OCI-LY1 (cell line): ENCODE data around the gene CLEC11A.
"Not testable (repeated sequence)": the region's sequence is repeated elsewhere in the genome, so short reads cannot be mapped to it uniquely, and the experiment has no call there.

ENCODE experiments used
- H2AFZ ChIP-seq: fragments of 200-600 bp; sonication (generic), shearing (Covaris generic); 2 replicates; pipeline ENCODE4 v1.6.0; 2014; ENCODE audit warnings: antibody characterized with exemption, mild to moderate bottlenecking, low read length
- H3F3A ChIP-seq: fragments of 200-600 bp; sonication (generic), shearing (Covaris generic); 2 replicates; pipeline ENCODE4 v1.6.0; 2014; ENCODE audit warnings: mild to moderate bottlenecking, antibody characterized with exemption, low read length, moderate library complexity; ENCODE audit not compliant: insufficient read depth
- H3K27ac ChIP-seq: fragments of 200-600 bp; sonication (generic); 2 replicates; pipeline ENCODE4 v1.5.1; 2014; ENCODE audit warnings: low read length, mixed run types, mild to moderate bottlenecking, low read depth; ENCODE audit not compliant: poor library complexity, severe bottlenecking
- H3K27me3 ChIP-seq: fragments of 200-600 bp; sonication (generic); 2 replicates; pipeline ENCODE4 v1.6.0; 2014; ENCODE audit warnings: antibody characterized with exemption, mild to moderate bottlenecking, low read length, moderate library complexity; ENCODE audit not compliant: insufficient read depth
- H3K36me3 ChIP-seq: fragments of 200-600 bp; sonication (generic); 2 replicates; pipeline ENCODE4 v1.6.1; 2014; ENCODE audit warnings: mild to moderate bottlenecking, antibody characterized with exemption, low read length, moderate library complexity, mixed read lengths; ENCODE audit not compliant: insufficient read depth
- H3K4me1 ChIP-seq: fragments of 200-600 bp; sonication (generic); 2 replicates; pipeline ENCODE4 v1.5.1; 2014; ENCODE audit warnings: mild to moderate bottlenecking, low read length, moderate library complexity; ENCODE audit not compliant: insufficient read depth, severe bottlenecking
- H3K4me2 ChIP-seq: fragments of 200-600 bp; sonication (generic), shearing (Covaris generic); 2 replicates; pipeline ENCODE4 v1.6.1; 2014; ENCODE audit warnings: low read length
- H3K4me3 ChIP-seq: fragments of 200-600 bp; sonication (generic); 2 replicates; pipeline ENCODE4 v1.5.1; 2014; ENCODE audit warnings: low read length, low read depth, mild to moderate bottlenecking, mixed read lengths; ENCODE audit not compliant: poor library complexity, severe bottlenecking
- H3K79me2 ChIP-seq: fragments of 200-600 bp; shearing (Covaris generic); 2 replicates; pipeline ENCODE4 v1.6.1; 2016; ENCODE audit warnings: mixed run types, low read length, mixed read lengths; ENCODE audit not compliant: insufficient read depth
- H3K9ac ChIP-seq: fragments of 200-600 bp; sonication (generic), shearing (Covaris generic); 2 replicates; pipeline ENCODE4 v1.6.1; 2014; ENCODE audit warnings: mild to moderate bottlenecking, low read length, mixed read lengths
- H3K9me2 ChIP-seq: fragments of 200-600 bp; sonication (generic), shearing (Covaris generic); 2 replicates; pipeline ENCODE4 v1.6.1; 2014; ENCODE audit warnings: low read depth, mild to moderate bottlenecking, low read length, mixed read lengths
- H3K9me3 ChIP-seq: fragments of 200-600 bp; shearing (Covaris generic); 2 replicates; pipeline ENCODE4 v1.6.1; 2014; ENCODE audit warnings: low read length, mixed read lengths
- H4K20me1 ChIP-seq: fragments of 200-600 bp; sonication (generic), shearing (Covaris generic); 2 replicates; pipeline ENCODE4 v1.6.0; 2016; ENCODE audit warnings: mild to moderate bottlenecking, low read length; ENCODE audit not compliant: insufficient read depth
- EZH2 ChIP-seq: fragments of 200-600 bp; sonication (generic), shearing (Covaris generic); IDR thresholded peaks from 2 replicates; pipeline ENCODE4 v1.8.0; 2017; ENCODE audit warnings: borderline replicate concordance, mixed run types, mild to moderate bottlenecking, antibody characterized with exemption, low read length, moderate library complexity, mixed read lengths
- TF ChIP-seq, protein P1 (sequence below): fragments of 200-600 bp; sonication (generic), shearing (Covaris generic); IDR thresholded peaks from 2 replicates; pipeline ENCODE4 v1.5.1; 2017; ENCODE audit warnings: mild to moderate bottlenecking, antibody characterized with exemption, low read length, moderate library complexity, mixed read lengths

CLEC11A gene

DNA sequence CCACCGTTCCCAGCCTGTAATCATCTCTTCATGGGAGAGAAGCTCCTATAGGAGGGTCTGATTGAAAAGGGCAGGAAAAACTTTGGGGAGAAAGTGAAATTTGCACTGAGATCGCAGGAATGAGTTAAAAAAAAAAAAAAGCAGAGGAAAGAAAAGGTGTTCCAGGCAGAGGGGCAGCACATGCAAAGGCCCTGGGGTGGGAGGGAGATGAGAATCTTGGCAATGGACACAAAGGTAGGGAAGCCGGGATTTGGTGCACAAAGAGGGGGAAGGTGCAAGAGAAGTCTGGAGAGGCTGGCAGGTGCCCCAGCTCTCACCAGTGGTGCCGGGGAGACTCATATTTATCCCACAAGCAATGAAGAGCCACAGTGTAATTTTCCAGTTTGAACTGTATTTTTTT lies 30.7 kb downstream of the CLEC11A start:
- H3K9me2 ChIP-seq, result no peaks in the 10 kb centered on the region
- no peak overlapping the region for H3K27ac ChIP-seq
- no peaks in the 10 kb centered on the region for H3K27me3 ChIP-seq
- H2AFZ ChIP-seq, result no peak overlapping the region
- H3K9ac ChIP-seq, result no peak overlapping the region
- H3K4me1 ChIP-seq, result no peaks in the 10 kb centered on the region
- H3K4me2 ChIP-seq, result no peak overlapping the region
- TF ChIP-seq, protein P1, sequence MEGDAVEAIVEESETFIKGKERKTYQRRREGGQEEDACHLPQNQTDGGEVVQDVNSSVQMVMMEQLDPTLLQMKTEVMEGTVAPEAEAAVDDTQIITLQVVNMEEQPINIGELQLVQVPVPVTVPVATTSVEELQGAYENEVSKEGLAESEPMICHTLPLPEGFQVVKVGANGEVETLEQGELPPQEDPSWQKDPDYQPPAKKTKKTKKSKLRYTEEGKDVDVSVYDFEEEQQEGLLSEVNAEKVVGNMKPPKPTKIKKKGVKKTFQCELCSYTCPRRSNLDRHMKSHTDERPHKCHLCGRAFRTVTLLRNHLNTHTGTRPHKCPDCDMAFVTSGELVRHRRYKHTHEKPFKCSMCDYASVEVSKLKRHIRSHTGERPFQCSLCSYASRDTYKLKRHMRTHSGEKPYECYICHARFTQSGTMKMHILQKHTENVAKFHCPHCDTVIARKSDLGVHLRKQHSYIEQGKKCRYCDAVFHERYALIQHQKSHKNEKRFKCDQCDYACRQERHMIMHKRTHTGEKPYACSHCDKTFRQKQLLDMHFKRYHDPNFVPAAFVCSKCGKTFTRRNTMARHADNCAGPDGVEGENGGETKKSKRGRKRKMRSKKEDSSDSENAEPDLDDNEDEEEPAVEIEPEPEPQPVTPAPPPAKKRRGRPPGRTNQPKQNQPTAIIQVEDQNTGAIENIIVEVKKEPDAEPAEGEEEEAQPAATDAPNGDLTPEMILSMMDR, result no peak
- TF ChIP-seq EZH2, result no peak
- no peaks in the 10 kb centered on the region for H3K79me2 ChIP-seq
- no peaks in the 10 kb centered on the region for H4K20me1 ChIP-seq
- no peaks in the 10 kb centered on the region for H3K36me3 ChIP-seq
- H3K4me3 ChIP-seq, result no peak overlapping the region
- H3K9me3 ChIP-seq, result no peaks in the 10 kb centered on the region
- H3F3A ChIP-seq, result no peaks in the 10 kb centered on the region

DNA sequence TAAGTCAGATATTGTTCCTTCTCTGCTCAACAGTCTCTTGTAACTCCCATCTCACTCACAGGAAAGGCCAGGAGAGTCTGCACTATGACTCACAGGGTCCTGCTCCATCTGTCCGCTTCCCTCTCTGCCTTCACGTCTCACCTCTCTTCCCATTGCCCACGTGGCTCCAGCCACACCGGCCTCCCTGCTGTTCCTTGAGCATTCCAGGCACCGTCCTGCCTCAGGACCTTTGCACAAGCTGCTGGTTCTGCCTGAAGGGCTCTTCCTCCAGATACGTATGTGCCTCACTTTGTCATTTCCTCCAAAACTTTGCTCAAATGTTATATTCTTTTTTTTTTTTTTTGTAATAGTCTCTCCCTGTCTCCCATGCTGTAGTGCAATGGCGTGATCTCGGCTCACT lies 33.1 kb downstream of the CLEC11A start:
- not testable (repeated sequence) for H2AFZ ChIP-seq, H3K9ac ChIP-seq, H3K4me1 ChIP-seq, H3K9me3 ChIP-seq, H3F3A ChIP-seq, H3K79me2 ChIP-seq, H3K27me3 ChIP-seq, H3K4me3 ChIP-seq, H4K20me1 ChIP-seq, H3K27ac ChIP-seq, H3K4me2 ChIP-seq, H3K36me3 ChIP-seq, H3K9me2 ChIP-seq

DNA sequence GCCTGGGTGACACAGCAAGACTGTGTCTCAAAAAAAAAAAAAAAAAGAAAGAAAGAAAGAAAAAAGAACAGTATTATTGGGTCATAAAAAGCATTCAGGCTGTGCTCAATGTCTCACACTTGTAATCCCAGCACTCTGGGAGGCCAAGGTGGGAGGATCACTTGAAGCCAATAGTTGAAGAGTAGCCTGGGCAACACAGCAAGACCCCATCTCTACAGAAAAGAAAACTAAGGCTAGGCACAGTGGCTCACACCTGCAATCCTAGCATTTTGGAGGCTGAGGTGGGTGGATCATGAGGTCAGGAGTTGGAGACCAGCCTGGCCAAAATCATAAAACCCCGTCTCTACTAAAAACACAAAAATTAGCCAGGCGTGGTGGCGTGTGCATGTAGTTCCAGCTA lies 34.5 kb downstream of the CLEC11A start:
- H3K79me2 ChIP-seq, H3K9ac ChIP-seq, H3K4me3 ChIP-seq, H3K27ac ChIP-seq, H3K4me2 ChIP-seq, H3K27me3 ChIP-seq, H3K4me1 ChIP-seq, H3F3A ChIP-seq, H3K36me3 ChIP-seq, H3K9me2 ChIP-seq, H4K20me1 ChIP-seq, H2AFZ ChIP-seq, H3K9me3 ChIP-seq: not testable (repeated sequence)

DNA sequence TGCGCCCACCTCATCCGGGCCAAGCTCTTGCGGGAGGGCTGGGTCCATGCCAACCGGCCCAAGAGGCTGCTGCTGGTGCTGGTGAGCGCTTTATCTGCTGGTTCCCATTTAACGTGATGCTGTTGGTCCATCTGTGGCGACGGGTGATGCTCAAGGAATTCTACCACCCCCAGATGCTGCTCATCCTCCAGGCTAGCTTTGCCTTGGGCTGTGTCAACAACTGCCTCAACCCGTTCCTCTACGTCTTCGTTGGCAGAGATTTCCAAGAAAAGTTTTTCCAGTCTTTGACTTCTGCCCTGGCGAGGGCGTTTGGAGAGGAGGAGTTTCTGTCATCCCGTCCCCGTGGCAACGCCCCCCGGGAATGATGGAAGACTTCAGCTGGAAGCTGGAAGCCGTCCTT lies 35.9 kb downstream of the CLEC11A start:
- H3K4me3 ChIP-seq, H3F3A ChIP-seq, H4K20me1 ChIP-seq, H3K27me3 ChIP-seq, H3K9me3 ChIP-seq, H3K9ac ChIP-seq, H3K36me3 ChIP-seq, H3K4me1 ChIP-seq, H3K9me2 ChIP-seq, H3K27ac ChIP-seq, H2AFZ ChIP-seq, H3K4me2 ChIP-seq, H3K79me2 ChIP-seq: not testable (repeated sequence)

DNA sequence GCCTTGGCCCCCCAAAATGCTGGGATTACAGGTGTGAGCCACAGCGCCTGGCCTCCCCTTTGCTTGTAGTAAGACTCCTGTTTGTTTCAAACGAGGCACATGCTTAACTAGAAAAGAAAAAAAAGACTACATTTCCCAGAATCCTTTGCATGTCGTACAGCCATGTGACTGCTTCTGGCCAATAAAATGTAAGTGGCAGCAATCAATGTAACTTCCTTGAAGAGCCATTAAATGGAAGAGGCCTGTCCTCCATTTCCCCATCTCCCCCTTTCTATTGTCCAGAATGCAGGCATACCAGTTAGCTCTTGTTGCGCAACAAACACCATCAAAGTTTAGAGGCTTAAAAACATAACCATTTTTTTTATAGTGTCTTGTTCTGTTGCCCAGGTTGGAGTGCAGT lies 36.7 kb downstream of the CLEC11A start:
- no peaks in the 10 kb centered on the region for H4K20me1 ChIP-seq
- no peak overlapping the region for H2AFZ ChIP-seq
- no peaks in the 10 kb centered on the region for H3K9me2 ChIP-seq
- no peaks in the 10 kb centered on the region for H3K36me3 ChIP-seq
- no peaks in the 10 kb centered on the region for H3K9me3 ChIP-seq
- no peak overlapping the region for H3K4me2 ChIP-seq
- H3K4me1 ChIP-seq, result no peaks in the 10 kb centered on the region
- no peaks in the 10 kb centered on the region for H3K27me3 ChIP-seq
- TF ChIP-seq EZH2, result no peak
- TF ChIP-seq, protein P1, result no peak
- no peak overlapping the region for H3K9ac ChIP-seq
- H3F3A ChIP-seq, result no peaks in the 10 kb centered on the region
- no peak overlapping the region for H3K27ac ChIP-seq
- H3K4me3 ChIP-seq, result no peak overlapping the region
- H3K79me2 ChIP-seq, result no peaks in the 10 kb centered on the region

DNA sequence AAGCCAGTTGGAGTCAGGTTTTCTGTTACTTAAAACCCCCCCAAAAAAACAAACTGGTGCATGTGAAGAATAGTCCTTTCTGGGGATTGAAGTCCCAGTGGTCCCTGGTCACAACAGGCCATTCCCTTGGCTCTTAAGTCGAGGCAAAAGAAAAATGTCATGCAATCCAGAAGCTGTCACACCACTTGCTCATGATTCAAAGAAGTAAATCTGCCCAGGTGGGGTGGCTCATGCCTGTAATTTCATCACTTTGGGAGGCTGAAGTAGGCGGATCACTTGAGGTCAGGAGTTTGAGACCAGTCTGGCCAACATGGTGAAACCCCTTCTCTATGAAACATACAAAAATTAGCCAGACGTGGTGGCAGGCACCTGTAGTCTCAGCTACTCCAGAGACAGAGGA lies 38.3 kb downstream of the CLEC11A start:
- not testable (repeated sequence) for H4K20me1 ChIP-seq, H3K79me2 ChIP-seq, H3K9ac ChIP-seq, H3K27me3 ChIP-seq, H2AFZ ChIP-seq, H3K9me2 ChIP-seq, H3K4me2 ChIP-seq, H3K4me1 ChIP-seq, H3F3A ChIP-seq, H3K27ac ChIP-seq, H3K4me3 ChIP-seq, H3K9me3 ChIP-seq, H3K36me3 ChIP-seq
